ENCODE data around the gene EVPL. TPM values are rescaled to one million over a fixed set of nuclear protein-coding genes. Genes with fewer than 3 reads are reported as not detected.

EVPL gene
- total RNA-seq: under 1 TPM; 0.07 to 0.11 TPM
- not detected for polyA plus RNA-seq

GRCh38 chr17:76027159-76027839, at the start of gene EVPL:
TSS of gene EVPL (minus strand) at chr17:76027306. CDS start at chr17:76027198, 108 bp downstream.
- H3K36me3 ChIP-seq (ENCODE audit: insufficient read depth, low read length): no peaks in the 10 kb centered on the region
- H3K9me3 Mint-ChIP-seq: no peaks in the 10 kb centered on the region
- H3K4me1 Mint-ChIP-seq: peaks cover 14 to 19% (median 14%) of the 10 kb centered on the region in 3 donors
- no peaks in the 10 kb centered on the region for H3K27me3 Mint-ChIP-seq
- H3K4me3 Mint-ChIP-seq: no peak within 1 kb of the TSS
- H3K27ac Mint-ChIP-seq: peak within 1 kb of the TSS in 1 of 8 donors; percentile 17
- peaks cover 17% of the 10 kb centered on the region for H3K4me1 ChIP-seq (ENCODE audit: insufficient read depth, low read length)
- POLR2A ChIA-PET: no interaction called here
- H3K27ac ChIP-seq (ENCODE audit: low read depth, low read length): no peak within 1 kb of the TSS
- no peaks in the 10 kb centered on the region for H3K36me3 Mint-ChIP-seq
- no peak within 1 kb of the TSS for H3K4me3 ChIP-seq (ENCODE audit: low read length)
- CTCF ChIA-PET: interaction anchor here (0.6 to 1.6 kb wide), 3 partner anchors 8 to 428 kb away, joined by 3 to 5 read pairs (median 3); no protein-coding TSS in a partner anchor
- no peak for DNase-seq
- H3K27me3 ChIP-seq (ENCODE audit: insufficient read depth, low read length, poor library complexity, severe bottlenecking): no peaks in the 10 kb centered on the region
- no peaks in the 10 kb centered on the region for H3K9me3 ChIP-seq (ENCODE audit: low read length)

DNA sequence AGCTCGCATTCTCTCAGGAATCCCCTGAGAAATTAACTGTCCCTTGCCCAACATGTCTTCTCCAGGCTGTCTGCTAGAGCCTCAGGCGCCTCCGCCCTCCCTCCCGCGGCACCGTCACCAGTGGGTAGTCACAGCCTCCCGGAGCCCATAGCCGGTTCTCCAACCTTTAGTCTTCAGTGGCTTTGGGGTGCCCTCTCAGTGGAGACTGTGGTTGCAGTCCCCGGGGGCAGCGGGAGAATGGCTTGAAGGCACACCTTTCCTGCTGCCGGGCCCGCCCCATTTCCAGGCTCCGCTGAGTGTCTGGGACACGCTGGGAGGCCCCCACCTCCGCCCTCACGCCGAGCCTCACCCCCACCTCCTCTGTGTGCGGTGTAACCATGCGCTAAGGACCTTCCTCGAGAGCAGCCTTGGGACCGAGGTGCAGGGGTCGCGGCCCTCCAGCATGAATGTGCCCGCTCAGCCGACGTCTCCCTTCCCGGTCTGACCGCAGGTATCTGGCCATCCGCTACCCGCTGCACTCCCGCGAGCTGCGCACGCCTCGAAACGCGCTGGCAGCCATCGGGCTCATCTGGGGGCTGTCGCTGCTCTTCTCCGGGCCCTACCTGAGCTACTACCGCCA, 49.1 kb upstream of the EVPL start:
- no peak overlapping the region for H3K27ac ChIP-seq (ENCODE audit: low read depth, low read length)
- Mint-ChIP-seq H3K4me3 (peak overlapping the region; percentile 80 to 93 (median 83)), H3K27me3 (peaks cover 32 to 37% of the 10 kb centered on the region in 2 donors), H3K4me1 (peaks cover 30 to 76% (median 33%) of the 10 kb centered on the region in 3 donors), H3K9me3 (no peaks in the 10 kb centered on the region), H3K36me3 (peaks cover 0 to 13% (median 0%) of the 10 kb centered on the region in 3 donors), H3K27ac (peak overlapping the region in 5 of 8 donors; percentile 32 to 81 (median 52))
- ChIA-PET CTCF (no interaction called here), POLR2A (interaction anchor here (0.6 to 1.2 kb wide), 3 partner anchors 51 to 476 kb away, joined by 3 to 7 read pairs (median 3); partner anchors contain the start of gene PRPSAP1)
- DNase-seq: no peak
- peaks cover 54% of the 10 kb centered on the region for H3K4me1 ChIP-seq (ENCODE audit: insufficient read depth, low read length)
- no peaks in the 10 kb centered on the region for H3K9me3 ChIP-seq (ENCODE audit: low read length)
- H3K27me3 ChIP-seq (ENCODE audit: insufficient read depth, low read length, poor library complexity, severe bottlenecking): peaks cover 32% of the 10 kb centered on the region
- H3K36me3 ChIP-seq (ENCODE audit: insufficient read depth, low read length): no peaks in the 10 kb centered on the region
- H3K4me3 ChIP-seq (ENCODE audit: low read length): peak overlapping the region; percentile 49

GRCh38 chr17:76075364-76076145, 48.4 kb upstream of the EVPL start:
- Histone ChIP-seq H3K4me3 (ENCODE audit: low read length) (peak overlapping the region; percentile 32), H3K36me3 (ENCODE audit: insufficient read depth, low read length) (no peaks in the 10 kb centered on the region), H3K27me3 (ENCODE audit: insufficient read depth, low read length, poor library complexity, severe bottlenecking) (peaks cover 32% of the 10 kb centered on the region), H3K4me1 (ENCODE audit: insufficient read depth, low read length) (peaks cover 61% of the 10 kb centered on the region), H3K27ac (ENCODE audit: low read depth, low read length) (no peak overlapping the region), H3K9me3 (ENCODE audit: low read length) (no peaks in the 10 kb centered on the region)
- CTCF ChIA-PET: interaction anchor here (1.0 kb wide), 2 partner anchors 11 to 204 kb away, joined by 3 read pairs; no protein-coding TSS in a partner anchor
- peaks cover 0 to 13% (median 0%) of the 10 kb centered on the region in 3 donors for H3K36me3 Mint-ChIP-seq
- peak overlapping the region; percentile 56 to 83 (median 75) for H3K4me3 Mint-ChIP-seq
- peaks cover 32 to 37% of the 10 kb centered on the region in 2 donors for H3K27me3 Mint-ChIP-seq
- DNase-seq: no peak
- peaks cover 37 to 77% (median 40%) of the 10 kb centered on the region in 3 donors for H3K4me1 Mint-ChIP-seq
- no peaks in the 10 kb centered on the region for H3K9me3 Mint-ChIP-seq
- POLR2A ChIA-PET: interaction anchor here (0.6 to 1.2 kb wide), 3 partner anchors 169 to 278 kb away, joined by 3 to 11 read pairs (median 5); partner anchors contain the start of gene PRPSAP1
- H3K27ac Mint-ChIP-seq: peak overlapping the region in 3 of 8 donors; percentile 51 to 81 (median 70)

DNA sequence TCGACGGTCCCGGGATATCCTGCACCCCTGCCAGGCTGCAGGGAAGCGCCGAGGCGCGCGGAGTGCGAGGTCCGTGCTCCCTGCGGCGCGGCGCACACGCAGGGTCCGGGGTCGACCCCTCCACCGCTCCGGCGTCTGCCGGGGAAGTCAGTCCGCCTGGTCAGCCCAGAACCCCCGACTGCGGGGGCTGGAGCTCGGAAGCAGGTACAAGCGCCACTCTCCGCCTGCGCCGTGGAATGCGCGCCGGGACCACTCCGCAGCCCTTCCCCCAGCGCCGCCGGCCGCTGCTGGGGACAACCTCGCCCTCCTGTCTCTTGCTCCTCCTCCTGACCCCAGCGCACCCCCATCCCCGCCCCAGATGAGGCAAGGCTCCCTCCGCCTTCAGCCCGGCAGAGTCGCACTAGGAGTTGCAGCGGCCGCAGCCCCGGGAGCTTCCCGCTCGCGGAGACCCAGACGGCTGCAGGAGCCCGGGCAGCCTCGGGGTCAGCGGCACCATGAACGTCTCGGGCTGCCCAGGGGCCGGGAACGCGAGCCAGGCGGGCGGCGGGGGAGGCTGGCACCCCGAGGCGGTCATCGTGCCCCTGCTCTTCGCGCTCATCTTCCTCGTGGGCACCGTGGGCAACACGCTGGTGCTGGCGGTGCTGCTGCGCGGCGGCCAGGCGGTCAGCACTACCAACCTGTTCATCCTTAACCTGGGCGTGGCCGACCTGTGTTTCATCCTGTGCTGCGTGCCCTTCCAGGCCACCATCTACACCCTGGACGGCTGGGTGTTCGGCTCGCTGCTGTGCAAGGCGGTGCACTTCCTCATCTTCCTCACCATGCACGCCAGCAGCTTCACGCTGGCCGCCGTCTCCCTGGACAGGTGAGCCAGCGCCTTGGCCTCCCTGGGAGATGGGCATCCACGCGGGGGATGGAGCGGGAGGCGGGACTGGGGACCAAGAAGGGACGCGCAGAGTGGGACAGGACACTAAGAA, 47.6 kb upstream of the EVPL start, which contains the start of gene GALR2:
GALR2 (plus strand) TSS at position 392 of the 974 bp plus-strand sequence; CDS start at position 495, 103 bp downstream.
- Histone ChIP-seq H3K9me3 (ENCODE audit: low read length) (no peaks in the 10 kb centered on the region), H3K36me3 (ENCODE audit: insufficient read depth, low read length) (no peaks in the 10 kb centered on the region), H3K4me1 (ENCODE audit: insufficient read depth, low read length) (peaks cover 61% of the 10 kb centered on the region), H3K4me3 (ENCODE audit: low read length) (peak within 1 kb of the TSS; percentile 32), H3K27ac (ENCODE audit: low read depth, low read length) (no peak within 1 kb of the TSS), H3K27me3 (ENCODE audit: insufficient read depth, low read length, poor library complexity, severe bottlenecking) (peaks cover 32% of the 10 kb centered on the region)
- peak within 1 kb of the TSS; percentile 56 to 93 (median 75) for H3K4me3 Mint-ChIP-seq
- H3K27ac Mint-ChIP-seq: peak within 1 kb of the TSS in 3 of 8 donors; percentile 51 to 81 (median 70)
- no peak for DNase-seq
- POLR2A ChIA-PET: interaction anchor here (0.6 to 1.2 kb wide), 2 partner anchors 193 to 279 kb away, joined by 3 to 11 read pairs; partner anchors contain the start of gene PRPSAP1
- H3K4me1 Mint-ChIP-seq: peaks cover 42 to 76% (median 44%) of the 10 kb centered on the region in 3 donors
- peaks cover 0 to 19% (median 0%) of the 10 kb centered on the region in 3 donors for H3K36me3 Mint-ChIP-seq
- peaks cover 32 to 37% of the 10 kb centered on the region in 2 donors for H3K27me3 Mint-ChIP-seq
- CTCF ChIA-PET: interaction anchor here (1.0 to 1.7 kb wide), 3 partner anchors 12 to 205 kb away, joined by 3 read pairs; no protein-coding TSS in a partner anchor
- H3K9me3 Mint-ChIP-seq: no peaks in the 10 kb centered on the region

DNA sequence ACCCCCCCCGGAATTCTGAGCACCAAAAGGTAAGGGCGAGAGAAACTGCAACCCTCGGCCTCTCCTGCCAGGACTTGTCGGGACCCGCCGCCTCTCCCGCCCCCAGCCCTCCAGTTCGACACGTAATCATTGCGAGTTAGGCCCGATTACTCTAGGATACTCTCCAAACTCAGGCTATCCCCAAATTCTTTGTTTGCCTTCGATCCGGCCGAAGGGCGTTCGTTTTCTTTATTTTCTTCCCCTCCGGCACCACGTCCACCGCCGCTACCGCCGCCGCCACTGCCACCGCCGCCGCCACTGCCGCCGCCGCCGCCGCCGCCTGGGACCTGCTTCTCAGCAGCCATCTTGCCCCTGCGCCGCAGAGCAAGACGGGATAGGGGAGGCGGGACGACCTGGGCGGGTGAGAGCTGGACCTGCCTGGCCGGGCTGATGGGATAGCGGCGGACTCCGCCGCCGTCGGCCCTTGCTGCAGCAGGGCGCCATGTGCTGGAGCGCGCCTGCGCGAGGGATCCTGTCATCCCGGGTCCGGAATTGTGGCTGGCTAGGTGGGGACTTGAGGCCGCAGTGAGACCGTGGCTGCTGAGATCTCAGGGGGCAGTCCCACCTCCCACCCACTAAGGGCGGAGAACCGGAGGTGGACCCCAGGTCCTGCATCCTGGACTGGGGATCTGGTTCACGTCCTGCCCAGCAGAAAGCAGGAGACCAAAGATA, 45.2 kb upstream of the EVPL start, which contains the start of gene SRP68:
SRP68 (minus strand) TSS at position 370 of the 711 bp plus-strand sequence; CDS start at position 344, 26 bp downstream.
- Histone ChIP-seq H3K27me3 (ENCODE audit: insufficient read depth, low read length, poor library complexity, severe bottlenecking) (peaks cover 26% of the 10 kb centered on the region), H3K9me3 (ENCODE audit: low read length) (no peaks in the 10 kb centered on the region), H3K27ac (ENCODE audit: low read depth, low read length) (peak within 1 kb of the TSS; percentile 68), H3K4me3 (ENCODE audit: low read length) (peak within 1 kb of the TSS; percentile 79), H3K36me3 (ENCODE audit: insufficient read depth, low read length) (peaks cover 10% of the 10 kb centered on the region), H3K4me1 (ENCODE audit: insufficient read depth, low read length) (peaks cover 50% of the 10 kb centered on the region)
- CTCF ChIA-PET: interaction anchor here (1.3 to 2.2 kb wide), 3 partner anchors 10 to 207 kb away, joined by 3 to 4 read pairs (median 3); no protein-coding TSS in a partner anchor
- Mint-ChIP-seq H3K27me3 (peaks cover 24 to 33% of the 10 kb centered on the region in 2 donors), H3K27ac (peak within 1 kb of the TSS; percentile 85 to 98 (median 96)), H3K9me3 (no peaks in the 10 kb centered on the region), H3K4me1 (peaks cover 40 to 63% (median 47%) of the 10 kb centered on the region in 3 donors), H3K4me3 (peak within 1 kb of the TSS; percentile 93 to 98 (median 96)), H3K36me3 (peaks cover 0 to 30% (median 0%) of the 10 kb centered on the region in 3 donors)
- DNase-seq: peak; percentile 68 to 83 (median 74)
- POLR2A ChIA-PET: interaction anchor here (0.5 to 1.0 kb wide), 3 partner anchors 8 to 1794 kb away, joined by 3 to 6 read pairs (median 3); no protein-coding TSS in a partner anchor

GRCh38 chr17:76071531-76072147, 44.5 kb upstream of the EVPL start:
- Histone ChIP-seq H3K4me3 (ENCODE audit: low read length) (peak overlapping the region; percentile 79), H3K9me3 (ENCODE audit: low read length) (no peaks in the 10 kb centered on the region), H3K36me3 (ENCODE audit: insufficient read depth, low read length) (peaks cover 10% of the 10 kb centered on the region), H3K4me1 (ENCODE audit: insufficient read depth, low read length) (peaks cover 43% of the 10 kb centered on the region), H3K27me3 (ENCODE audit: insufficient read depth, low read length, poor library complexity, severe bottlenecking) (peaks cover 23% of the 10 kb centered on the region), H3K27ac (ENCODE audit: low read depth, low read length) (peak overlapping the region; percentile 68)
- Mint-ChIP-seq H3K36me3 (peaks cover 0 to 36% (median 2%) of the 10 kb centered on the region in 3 donors), H3K4me3 (peak overlapping the region; percentile 93 to 98 (median 96)), H3K9me3 (no peaks in the 10 kb centered on the region), H3K4me1 (peaks cover 35 to 60% (median 44%) of the 10 kb centered on the region in 3 donors), H3K27me3 (peaks cover 19 to 26% of the 10 kb centered on the region in 2 donors), H3K27ac (peak overlapping the region; percentile 85 to 98 (median 96))
- POLR2A ChIA-PET: interaction anchor here (0.5 to 0.7 kb wide), 2 partner anchors 57 to 1793 kb away, joined by 3 read pairs; no protein-coding TSS in a partner anchor
- DNase-seq: no peak
- CTCF ChIA-PET: interaction anchor here (1.3 to 2.2 kb wide), 3 partner anchors 9 to 208 kb away, joined by 3 to 4 read pairs (median 3); no protein-coding TSS in a partner anchor

Measured in CD8-positive, alpha-beta memory T cell (primary cell).